ENCODE results near the gene MPDU1. TPM values are rescaled to one million over a fixed set of nuclear protein-coding genes. Genes with fewer than 3 reads are reported as not detected.

Gene MPDU1
- total RNA-seq, 1 experiment from 2014 or later, result 50.9 TPM

DNA sequence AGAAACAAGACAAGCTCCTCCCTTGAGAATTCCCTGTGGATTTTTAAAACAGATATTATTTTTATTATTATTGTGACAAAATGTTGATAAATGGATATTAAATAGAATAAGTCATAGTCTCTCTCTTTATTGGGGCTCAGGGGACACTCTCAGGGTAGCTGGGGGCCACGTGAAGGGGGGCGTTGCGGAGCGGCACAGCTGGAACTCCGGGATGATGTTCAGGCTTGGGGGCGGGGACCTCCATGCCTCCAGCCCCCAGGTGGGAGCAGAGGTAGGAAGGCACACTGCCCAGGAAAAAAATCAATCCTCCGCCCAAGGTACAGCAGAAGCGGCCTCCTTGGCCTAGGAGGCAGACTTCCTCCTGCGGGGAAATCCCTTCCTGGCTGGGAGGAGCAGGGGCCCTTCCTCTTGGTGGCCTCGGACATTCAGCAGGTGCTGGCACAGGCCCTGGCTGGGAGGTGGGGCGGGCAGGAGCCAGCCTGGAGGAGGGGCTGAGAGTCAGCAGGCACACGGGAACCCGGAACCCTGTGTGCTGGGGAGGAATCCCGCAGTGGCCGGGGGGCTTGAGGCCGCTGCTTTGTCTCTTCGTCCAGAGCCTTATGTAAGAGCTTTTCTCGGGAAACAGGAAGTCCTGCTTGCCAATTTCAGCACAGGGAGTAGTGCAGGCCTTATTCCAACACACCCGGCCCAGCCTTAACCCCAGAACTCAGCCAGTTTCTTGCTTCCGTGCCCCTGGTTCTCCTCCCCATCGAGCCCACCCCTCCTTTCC lies 25.7 kb upstream of the MPDU1 start:
- TF ChIP-seq, protein P1, sequence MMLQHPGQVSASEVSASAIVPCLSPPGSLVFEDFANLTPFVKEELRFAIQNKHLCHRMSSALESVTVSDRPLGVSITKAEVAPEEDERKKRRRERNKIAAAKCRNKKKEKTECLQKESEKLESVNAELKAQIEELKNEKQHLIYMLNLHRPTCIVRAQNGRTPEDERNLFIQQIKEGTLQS (IDR thresholded peaks at IDR 0.05), result no peak
- TF ChIP-seq SIN3A (IDR thresholded peaks at IDR 0.05; ENCODE audit: low read depth), result no peak
- H3K4me2 ChIP-seq (ENCODE audit: low read length), result peak overlapping the region; percentile 52
- intact Hi-C loops (cut with micrococcal nuclease), result no loop called here
- ATAC-seq (no peak), DNase-seq (ENCODE audit: low read depth, low spot score) (no peak)
- no peaks in the 10 kb centered on the region for H3K9me2 ChIP-seq (ENCODE audit: insufficient read depth)
- H3K27me3 ChIP-seq (ENCODE audit: insufficient read depth, low read length), result no peaks in the 10 kb centered on the region
- ChIA-PET CTCF (no interaction called here), POLR2A (no interaction called here), RAD21 (ENCODE audit: low non-redundant PET in 1 of 2, low total read pairs in 2 of 2, uncharacterized antibody in 2 of 2, unreplicated experiment in 2 of 2) (no interaction called here)
- H2AFZ ChIP-seq (ENCODE audit: low read depth, low read length, poor library complexity, severe bottlenecking), result no peak overlapping the region
- no peaks in the 10 kb centered on the region for H3K9me3 ChIP-seq (ENCODE audit: control insufficient read depth in 1 of 2, insufficient read depth in 1 of 2, low read depth in 1 of 2, low read length in 2 of 2)
- H3K4me3 ChIP-seq (replicated peaks in 1 of 2; ENCODE audit: low read depth in 1 of 2, low read length in 2 of 2), result no peak overlapping the region
- peaks cover 15% of the 10 kb centered on the region for H3K79me2 ChIP-seq (ENCODE audit: insufficient read depth, low read length)
- peak overlapping the region; percentile 18; the same call in 1 of the 2 replicates for H3K9ac ChIP-seq (ENCODE audit: low read length)
- peaks cover 25 to 47% of the 10 kb centered on the region in 2 experiments for H3K4me1 ChIP-seq (ENCODE audit: control insufficient read depth in 1 of 2, insufficient read depth in 2 of 2, low read length in 2 of 2)
- peak overlapping the region; percentile 86; the same call in 1 of the 2 replicates for H3K27ac ChIP-seq (ENCODE audit: low read depth, low read length)
- no peaks in the 10 kb centered on the region for H4K20me1 ChIP-seq (ENCODE audit: insufficient read depth)
- BruUV-seq (replicated peaks), result no TSS peak
- H3K36me3 ChIP-seq (ENCODE audit: control insufficient read depth in 1 of 2, insufficient read depth in 2 of 2, low read length in 2 of 2), result no peaks in the 10 kb centered on the region

DNA sequence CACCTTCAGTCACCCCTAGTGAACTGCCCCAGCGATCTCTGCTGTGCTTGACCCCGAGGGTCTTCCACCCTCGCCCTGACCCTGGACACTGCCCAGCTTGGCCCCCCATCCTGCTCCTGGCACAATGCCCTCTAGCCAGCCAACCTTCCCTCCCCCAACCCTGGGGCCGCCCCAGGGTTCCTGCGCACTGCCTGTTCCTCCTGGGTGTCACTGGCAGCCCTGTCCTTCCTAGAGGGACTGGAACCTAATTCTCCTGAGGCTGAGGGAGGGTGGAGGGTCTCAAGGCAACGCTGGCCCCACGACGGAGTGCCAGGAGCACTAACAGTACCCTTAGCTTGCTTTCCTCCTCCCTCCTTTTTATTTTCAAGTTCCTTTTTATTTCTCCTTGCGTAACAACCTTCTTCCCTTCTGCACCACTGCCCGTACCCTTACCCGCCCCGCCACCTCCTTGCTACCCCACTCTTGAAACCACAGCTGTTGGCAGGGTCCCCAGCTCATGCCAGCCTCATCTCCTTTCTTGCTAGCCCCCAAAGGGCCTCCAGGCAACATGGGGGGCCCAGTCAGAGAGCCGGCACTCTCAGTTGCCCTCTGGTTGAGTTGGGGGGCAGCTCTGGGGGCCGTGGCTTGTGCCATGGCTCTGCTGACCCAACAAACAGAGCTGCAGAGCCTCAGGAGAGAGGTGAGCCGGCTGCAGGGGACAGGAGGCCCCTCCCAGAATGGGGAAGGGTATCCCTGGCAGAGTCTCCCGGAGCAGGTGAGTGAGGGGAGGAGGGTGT lies 24.9 kb upstream of the MPDU1 start, which contains the start of gene TNFSF13:
Gene TNFSF13, plus strand, starts transcription at position 207 of the 776 bp plus-strand sequence. Its CDS starts 290 bp downstream, at position 497.
- CTCF ChIA-PET, result no interaction called here
- H3K4me2 ChIP-seq (ENCODE audit: low read length), result peak within 1 kb of the TSS; percentile 95
- BruUV-seq (replicated peaks), result no TSS peak

More for the DNA sequence above, 24.9 kb upstream of the MPDU1 start, which contains the start of gene TNFSF13:
- H3K79me2 ChIP-seq (ENCODE audit: insufficient read depth, low read length), result peaks cover 23% of the 10 kb centered on the region
- H4K20me1 ChIP-seq (ENCODE audit: insufficient read depth), result no peaks in the 10 kb centered on the region
- H3K9me3 ChIP-seq (ENCODE audit: control insufficient read depth in 1 of 2, insufficient read depth in 1 of 2, low read depth in 1 of 2, low read length in 2 of 2), result no peaks in the 10 kb centered on the region
- H3K36me3 ChIP-seq (ENCODE audit: control insufficient read depth in 1 of 2, insufficient read depth in 2 of 2, low read length in 2 of 2), result peaks cover 2 to 5% of the 10 kb centered on the region in 2 experiments; a peak in 3 of 4 replicates
- TF ChIP-seq SRF (IDR thresholded peaks at IDR 0.05; ENCODE audit: low read depth) (no peak), CBX3 (IDR thresholded peaks at IDR 0.05; ENCODE audit: low read depth) (no peak)
- TF ChIP-seq, protein P2, sequence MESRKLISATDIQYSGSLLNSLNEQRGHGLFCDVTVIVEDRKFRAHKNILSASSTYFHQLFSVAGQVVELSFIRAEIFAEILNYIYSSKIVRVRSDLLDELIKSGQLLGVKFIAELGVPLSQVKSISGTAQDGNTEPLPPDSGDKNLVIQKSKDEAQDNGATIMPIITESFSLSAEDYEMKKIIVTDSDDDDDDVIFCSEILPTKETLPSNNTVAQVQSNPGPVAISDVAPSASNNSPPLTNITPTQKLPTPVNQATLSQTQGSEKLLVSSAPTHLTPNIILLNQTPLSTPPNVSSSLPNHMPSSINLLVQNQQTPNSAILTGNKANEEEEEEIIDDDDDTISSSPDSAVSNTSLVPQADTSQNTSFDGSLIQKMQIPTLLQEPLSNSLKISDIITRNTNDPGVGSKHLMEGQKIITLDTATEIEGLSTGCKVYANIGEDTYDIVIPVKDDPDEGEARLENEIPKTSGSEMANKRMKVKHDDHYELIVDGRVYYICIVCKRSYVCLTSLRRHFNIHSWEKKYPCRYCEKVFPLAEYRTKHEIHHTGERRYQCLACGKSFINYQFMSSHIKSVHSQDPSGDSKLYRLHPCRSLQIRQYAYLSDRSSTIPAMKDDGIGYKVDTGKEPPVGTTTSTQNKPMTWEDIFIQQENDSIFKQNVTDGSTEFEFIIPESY (IDR thresholded peaks at IDR 0.05; ENCODE audit: extremely low read depth, insufficient replicate concordance, low read length), result no peak
- intact Hi-C loops (cut with micrococcal nuclease), result no loop called here
- no peaks in the 10 kb centered on the region for H3K27me3 ChIP-seq (ENCODE audit: insufficient read depth, low read length)
- peak within 1 kb of the TSS; percentile 86 for H3K27ac ChIP-seq (ENCODE audit: low read depth, low read length)
- peaks cover 27 to 54% of the 10 kb centered on the region in 2 experiments for H3K4me1 ChIP-seq (ENCODE audit: control insufficient read depth in 1 of 2, insufficient read depth in 2 of 2, low read length in 2 of 2)
- ChIA-PET RAD21 (ENCODE audit: low non-redundant PET in 1 of 2, low total read pairs in 2 of 2, uncharacterized antibody in 2 of 2, unreplicated experiment in 2 of 2) (no interaction called here), POLR2A (no interaction called here)
- no peak within 1 kb of the TSS for H3K4me3 ChIP-seq (replicated peaks in 1 of 2; ENCODE audit: low read depth in 1 of 2, low read length in 2 of 2)
- DNase-seq (ENCODE audit: low read depth, low spot score) (no peak), ATAC-seq (no peak)
- no peak within 1 kb of the TSS for H2AFZ ChIP-seq (ENCODE audit: low read depth, low read length, poor library complexity, severe bottlenecking)
- no peaks in the 10 kb centered on the region for H3K9me2 ChIP-seq (ENCODE audit: insufficient read depth)
- H3K9ac ChIP-seq (ENCODE audit: low read length), result peak within 1 kb of the TSS; percentile 98; the same call in 1 of the 2 replicates

All from HCT116 (cell line).